A549 (cell line): ENCODE results near the gene JAM3. TPM values are rescaled to one million over a fixed set of nuclear protein-coding genes. Genes with fewer than 3 reads are reported as not detected.

Source experiments
- ATAC-seq, 2 experiments: fragments of 200-7000 bp in 1 of 2; fragments of >200 bp in 1 of 2; cut with Nextera tagmentation in 1 of 2; cut with Tn5 transposase in 1 of 2; 3 replicates each; pipeline versions ENCODE4 v1.8.0 to v1.9.1; 2018 to 2020; ENCODE audit warnings: mild to moderate bottlenecking in 1 of 2, moderate library complexity in 1 of 2
- CTCF ChIA-PET: fragments of 300-600 bp; sonication (Branson Sonifier 250); formaldehyde crosslinking; extraction: SDS; loops from one replicate; lab custom pipeline; 2021; ENCODE audit warnings: antibody characterized with exemption, inconsistent platforms; lab: Yijun Ruan, JAX
- POLR2A ChIA-PET: fragments of 350-600 bp; formaldehyde crosslinking; extraction: SDS; loops from one replicate; lab custom pipeline; 2021; ENCODE audit warnings: antibody characterized with exemption, inconsistent platforms; lab: Yijun Ruan, JAX
- DNase-seq, 2 experiments: peaks; one replicate each; pipeline versions ENCODE4 v3.0.0 to v3.0.0-alpha.2; 2011 to 2016; ENCODE audit warnings: low read depth in 1 of 2, low spot score in 1 of 2
- FAIRE-seq: peaks from 2 replicates; lab custom pipeline; 2011; peaks lifted over from hg19 to GRCh38; lab: Jason Lieb, UNC
- H3K27ac ChIP-seq, 2 experiments: fragments of >200 bp; sonication (Bioruptor Twin); formaldehyde crosslinking; 3 replicates each; pipeline ENCODE4 v1.5.1; 2016 to 2017
- H3K4me1 ChIP-seq: fragments of >200 bp; sonication (Bioruptor Twin); formaldehyde crosslinking; 3 replicates; pipeline ENCODE4 v1.6.1; 2016
- H3K4me2 ChIP-seq: fragments of >200 bp; sonication (Bioruptor Twin); formaldehyde crosslinking; 3 replicates; pipeline ENCODE4 v1.6.1; 2016
- H3K4me3 ChIP-seq: fragments of >200 bp; sonication (Bioruptor Twin); formaldehyde crosslinking; 3 replicates; pipeline ENCODE4 v1.5.1; 2016
- H3K9me3 ChIP-seq: fragments of >200 bp; sonication (Bioruptor Twin); formaldehyde crosslinking; 3 replicates; pipeline ENCODE4 v1.6.1; 2016
- CBX2 ChIP-seq: fragments of 200-600 bp; sonication (generic); IDR thresholded peaks from 2 replicates; pipeline ENCODE4 v1.6.1; 2016; ENCODE audit warnings: low read depth, mild to moderate bottlenecking, borderline replicate concordance
- CBX8 ChIP-seq: fragments of 200-600 bp; sonication (generic); IDR thresholded peaks from 2 replicates; pipeline ENCODE4 v1.6.1; 2016
- CEBPB ChIP-seq, 2 experiments: fragments of >200 bp in 1 of 2; sonication (Bioruptor Twin) in 1 of 2; formaldehyde crosslinking in 1 of 2; IDR thresholded peaks; 2 replicates each; pipeline ENCODE4 v1.6.1; 2012 to 2016
- CHD2 ChIP-seq: fragments of 150-350 bp; IDR thresholded peaks from 2 replicates; pipeline ENCODE4 v1.6.1; 2014; ENCODE audit warnings: low read length; ENCODE audit not compliant: partially characterized antibody
- KDM5A ChIP-seq: fragments of 200-600 bp; sonication (generic); IDR thresholded peaks from 2 replicates; pipeline ENCODE4 v1.6.1; 2016; ENCODE audit warnings: antibody characterized with exemption, mild to moderate bottlenecking
- NR3C1 ChIP-seq: fragments of >200 bp; sonication (Bioruptor Twin); formaldehyde crosslinking; IDR thresholded peaks from 3 replicates; pipeline ENCODE4 v1.6.1; 2017
- PBX3 ChIP-seq: IDR thresholded peaks from 2 replicates; pipeline ENCODE4 v1.6.1; 2012
- POLR2AphosphoS2 ChIP-seq: conservative IDR thresholded peaks from 2 replicates; pipeline ENCODE4 v1.6.1; 2012; ENCODE audit warnings: low read length, improper control_type of control experiment, inconsistent platforms
- REST ChIP-seq: fragments of 200-600 bp; sonication (generic); IDR thresholded peaks from 2 replicates; pipeline ENCODE4 v1.6.1; 2016; ENCODE audit warnings: antibody characterized with exemption, mild to moderate bottlenecking, moderate library complexity
- RFX5 ChIP-seq: fragments of 450-650 bp; IDR thresholded peaks from 2 replicates; pipeline ENCODE4 v1.7.1; 2014; ENCODE audit warnings: antibody characterized with exemption, mild to moderate bottlenecking, moderate library complexity
- RNF2 ChIP-seq: fragments of 200-600 bp; sonication (generic); IDR thresholded peaks from 2 replicates; pipeline ENCODE4 v1.6.1; 2016; ENCODE audit warnings: low read depth, mild to moderate bottlenecking, antibody characterized with exemption, moderate library complexity, borderline replicate concordance
- TFCP2L1 ChIP-seq: fragments of 250-450 bp; sonication (Bioruptor Pico); IDR thresholded peaks from 2 replicates; pipeline ENCODE4 v1.5.0; 2021; ENCODE audit warnings: mild to moderate bottlenecking
- ZC3H11A ChIP-seq: fragments of 450-650 bp; IDR thresholded peaks from 2 replicates; pipeline ENCODE4 v1.6.1; 2014; ENCODE audit warnings: antibody characterized with exemption, mild to moderate bottlenecking
- WGBS: methylation state at CpG from one replicate; pipeline ENCODE4 v1.1.6; 2017; ENCODE audit errors: missing lambda C conversion rate; 5-methylcytosine and 5-hydroxymethylcytosine counted together
- polyA plus RNA-seq, 4 experiments: library from polyadenylated mRNA; depleted of rRNA in 3 of 4; stranded (reverse); fragments of >200 nt; fragmentation: RNase III in 1 of 4; extraction: RNeasy Plus Mini Kit Qiagen cat#74134 plus additional on column Dnase treatment in 1 of 4; gene quantifications; 2 replicates in 3 of 4; 3 replicates in 1 of 4; pipeline ENCODE4 v1.2.3, GENCODE V29; 2011 to 2017

Gene JAM3
- polyA plus RNA-seq, 2 of the 4 experiments (the other 2 are of a cell fraction) = 4.0 to 5.2 TPM

- FAIRE-seq = no peak
- TF ChIP-seq CEBPB (IDR thresholded peaks at IDR 0.05) (no peak), KDM5A (no peak), CHD2 (no peak)
- no peak for ATAC-seq
- DNase-seq = no peak
- POLR2A ChIA-PET = interaction anchor here (0.6 kb wide), 1 partner anchor 15 kb away, joined by 3 read pairs; no protein-coding TSS in a partner anchor
- Histone ChIP-seq H3K4me3 (no peak overlapping the region), H3K27ac (no peak overlapping the region), H3K4me1 (no peaks in the 10 kb centered on the region), H3K4me2 (no peak overlapping the region), H3K9me3 (no peaks in the 10 kb centered on the region)
- 28% methylated on average over 9 of the region's 9 CpGs for WGBS
- CTCF ChIA-PET = no interaction called here
Observed at GRCh38 chr11:134120921-134121526, 52.2 kb downstream of the JAM3 start.

- peak; percentile 75; the same call in 1 of the 2 replicates for TF ChIP-seq RNF2
- TF ChIP-seq ZC3H11A = no peak
- TF ChIP-seq, all 56 proteins: peak for 1
- WGBS = 10% methylated on average over 22 of the region's 54 CpGs
- no peak for FAIRE-seq
- Histone ChIP-seq H3K4me1 (no peaks in the 10 kb centered on the region), H3K27ac (no peak overlapping the region), H3K9me3 (no peaks in the 10 kb centered on the region), H3K4me3 (peak overlapping the region; percentile 32; the same call in 1 of the 3 replicates), H3K4me2 (peak overlapping the region; percentile 74)
- ChIA-PET CTCF (no interaction called here), POLR2A (no interaction called here)
- ATAC-seq = peak; percentile 72 to 87
- DNase-seq = no peak
Observed at GRCh38 chr11:134124660-134125451, 56.0 kb downstream of the JAM3 start.

GRCh38 chr11:134125507-134125906, 56.6 kb downstream of the JAM3 start:
- no peak for ATAC-seq
- FAIRE-seq = no peak
- Histone ChIP-seq H3K9me3 (no peaks in the 10 kb centered on the region), H3K27ac (no peak overlapping the region), H3K4me3 (no peak overlapping the region), H3K4me1 (no peaks in the 10 kb centered on the region), H3K4me2 (no peak overlapping the region)
- no peak for DNase-seq
- 72% methylated on average over 9 of the region's 9 CpGs for WGBS
- TF ChIP-seq CBX8 (0 out of 2 replicates have a peak, but pooled peaks have one; percentile 51), CHD2 (no peak)
- ChIA-PET CTCF (no interaction called here), POLR2A (no interaction called here)

- no peak overlapping the region for H3K4me2 ChIP-seq
- CTCF ChIA-PET = no interaction called here
- POLR2A ChIA-PET = no interaction called here
- H3K27ac ChIP-seq = no peak overlapping the region
- no peaks in the 10 kb centered on the region for H3K4me1 ChIP-seq
- ATAC-seq = peak in 1 of 2 experiments; percentile 43; a peak in 1 of 6 replicates
- H3K9me3 ChIP-seq = 0 out of 3 replicates have a peak, but pooled peaks cover 6% of the 10 kb centered on the region
- no peak for FAIRE-seq
- no peak overlapping the region for H3K4me3 ChIP-seq
- TF ChIP-seq REST (no peak), POLR2AphosphoS2 (no peak), RFX5 (peak; percentile 63; the same call in 1 of the 2 replicates), NR3C1 (no peak), CBX2 (no peak), TFCP2L1 (CRISPR knock-in tag) (no peak), PBX3 (no peak)
- no peak for DNase-seq
- WGBS = 8% methylated on average over 1 of the region's 1 CpG
Observed at GRCh38 chr11:134126217-134126822, 57.4 kb downstream of the JAM3 start.
